GM12873 (cell line): ENCODE measurements around the gene GRHL3.

Source experiments
- TF ChIP-seq, protein P1 (sequence below): IDR thresholded peaks from 2 replicates; pipeline ENCODE4 v1.5.1; 2012; ENCODE audit warnings: low read depth, mild to moderate bottlenecking, moderate library complexity, low read length, control low read depth; ENCODE audit not compliant: insufficient read depth; ENCODE audit errors: missing control alignments

Gene GRHL3

DNA sequence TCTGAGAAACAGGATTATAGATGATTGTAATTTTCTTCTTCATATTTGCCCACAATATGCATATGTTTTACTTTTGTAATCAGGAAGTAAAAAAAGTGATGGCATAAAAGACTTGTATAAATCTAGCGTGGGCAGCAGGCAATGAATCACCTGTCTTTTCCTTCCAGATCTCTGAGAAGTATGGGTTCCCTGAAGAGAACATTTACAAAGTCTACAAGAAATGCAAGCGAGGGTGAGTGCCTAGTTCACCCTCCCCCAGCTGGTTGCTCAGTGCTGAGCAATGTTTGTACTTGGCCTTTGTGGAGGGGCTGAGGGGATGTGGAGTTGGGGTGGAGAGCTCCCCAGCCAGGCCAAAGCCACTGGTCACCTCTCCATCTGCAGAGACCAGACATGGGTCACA lies 30.7 kb downstream of the GRHL3 start:
- TF ChIP-seq, protein P1, sequence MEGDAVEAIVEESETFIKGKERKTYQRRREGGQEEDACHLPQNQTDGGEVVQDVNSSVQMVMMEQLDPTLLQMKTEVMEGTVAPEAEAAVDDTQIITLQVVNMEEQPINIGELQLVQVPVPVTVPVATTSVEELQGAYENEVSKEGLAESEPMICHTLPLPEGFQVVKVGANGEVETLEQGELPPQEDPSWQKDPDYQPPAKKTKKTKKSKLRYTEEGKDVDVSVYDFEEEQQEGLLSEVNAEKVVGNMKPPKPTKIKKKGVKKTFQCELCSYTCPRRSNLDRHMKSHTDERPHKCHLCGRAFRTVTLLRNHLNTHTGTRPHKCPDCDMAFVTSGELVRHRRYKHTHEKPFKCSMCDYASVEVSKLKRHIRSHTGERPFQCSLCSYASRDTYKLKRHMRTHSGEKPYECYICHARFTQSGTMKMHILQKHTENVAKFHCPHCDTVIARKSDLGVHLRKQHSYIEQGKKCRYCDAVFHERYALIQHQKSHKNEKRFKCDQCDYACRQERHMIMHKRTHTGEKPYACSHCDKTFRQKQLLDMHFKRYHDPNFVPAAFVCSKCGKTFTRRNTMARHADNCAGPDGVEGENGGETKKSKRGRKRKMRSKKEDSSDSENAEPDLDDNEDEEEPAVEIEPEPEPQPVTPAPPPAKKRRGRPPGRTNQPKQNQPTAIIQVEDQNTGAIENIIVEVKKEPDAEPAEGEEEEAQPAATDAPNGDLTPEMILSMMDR, result no peak

DNA sequence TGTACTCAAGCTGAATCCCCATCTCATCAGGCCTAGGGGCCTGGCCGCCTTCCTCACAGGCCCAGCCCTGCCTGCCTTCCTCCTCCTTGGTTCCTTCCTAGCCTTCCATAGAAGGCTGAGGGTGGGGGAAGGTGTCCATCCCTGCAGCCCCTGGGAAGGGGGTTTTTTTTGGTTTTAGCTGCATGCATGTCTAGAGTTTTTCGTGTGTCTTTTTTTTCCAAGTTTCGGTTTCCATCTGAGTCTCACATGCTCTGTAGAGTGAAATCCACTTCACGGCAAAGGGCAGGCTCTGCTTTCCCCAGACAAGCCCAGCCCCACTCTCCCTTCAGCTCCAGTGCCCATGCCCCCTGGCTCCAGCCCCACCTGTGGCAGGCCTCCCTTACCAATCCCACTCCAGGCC lies 32.1 kb downstream of the GRHL3 start:
- TF ChIP-seq, protein P1, result no peak

DNA sequence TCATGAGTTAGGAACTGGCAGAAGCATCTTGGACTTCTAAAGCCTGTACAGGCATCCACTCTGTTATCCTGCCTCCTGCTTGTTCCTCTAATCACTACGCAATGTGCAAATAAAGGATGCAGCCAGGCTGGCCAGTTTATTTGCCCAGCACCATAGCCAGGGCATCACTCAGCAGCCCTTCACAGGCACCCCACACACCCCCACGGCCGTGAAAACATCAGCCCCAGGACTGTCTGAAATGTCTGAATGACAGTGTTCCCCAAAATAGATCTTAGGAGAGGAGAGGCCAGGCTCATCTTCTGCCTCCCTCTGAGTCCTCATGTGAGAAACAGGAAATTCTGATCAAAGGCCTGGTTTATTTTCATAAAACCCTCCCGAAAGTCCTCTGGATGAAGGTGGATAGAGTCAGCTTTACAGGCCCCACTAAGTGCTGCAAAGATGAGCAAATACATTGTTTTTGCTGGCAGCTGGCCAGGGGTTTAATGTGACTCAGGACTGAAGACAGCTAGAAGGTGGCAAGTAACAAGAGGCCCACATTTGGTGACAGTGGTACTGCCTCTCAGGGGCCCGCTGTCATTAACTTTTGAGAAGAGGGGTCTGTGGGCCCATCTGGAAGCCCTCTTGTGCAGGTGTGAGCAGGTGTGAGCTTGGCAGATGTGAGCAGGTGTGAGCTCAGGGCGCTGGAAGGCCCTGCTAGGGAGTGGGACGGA lies 32.9 kb downstream of the GRHL3 start:
- TF ChIP-seq, protein P1, result no peak

DNA sequence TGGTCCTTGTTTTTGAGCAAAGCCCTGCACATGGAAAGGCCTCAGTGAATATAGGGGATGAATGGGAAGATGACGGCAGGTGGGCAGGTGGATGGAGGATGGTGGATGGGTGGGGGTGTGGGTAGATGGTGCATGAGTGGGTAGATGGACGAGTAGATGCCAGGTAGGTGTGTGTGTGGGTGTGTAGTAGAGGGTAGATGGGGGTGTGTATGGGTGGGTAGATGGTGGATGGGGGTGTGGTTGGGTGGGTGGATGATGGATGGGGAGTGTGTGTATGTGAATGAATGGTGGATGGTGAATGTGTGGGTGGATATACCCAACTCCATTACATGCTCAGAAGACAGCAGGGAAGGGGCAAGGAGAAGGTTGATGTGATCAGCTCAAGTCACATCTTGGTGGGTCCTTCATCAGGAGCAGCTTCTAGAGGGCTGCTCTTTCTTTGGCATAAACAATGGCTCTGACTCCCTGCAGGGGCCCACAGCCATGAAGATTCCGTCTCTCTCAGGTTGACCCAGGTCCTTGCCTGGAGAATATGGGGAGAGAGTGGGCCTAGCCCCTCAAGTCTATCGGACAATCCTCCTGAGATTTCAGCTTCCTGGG lies 34.2 kb downstream of the GRHL3 start:
- TF ChIP-seq, protein P1, result no peak

DNA sequence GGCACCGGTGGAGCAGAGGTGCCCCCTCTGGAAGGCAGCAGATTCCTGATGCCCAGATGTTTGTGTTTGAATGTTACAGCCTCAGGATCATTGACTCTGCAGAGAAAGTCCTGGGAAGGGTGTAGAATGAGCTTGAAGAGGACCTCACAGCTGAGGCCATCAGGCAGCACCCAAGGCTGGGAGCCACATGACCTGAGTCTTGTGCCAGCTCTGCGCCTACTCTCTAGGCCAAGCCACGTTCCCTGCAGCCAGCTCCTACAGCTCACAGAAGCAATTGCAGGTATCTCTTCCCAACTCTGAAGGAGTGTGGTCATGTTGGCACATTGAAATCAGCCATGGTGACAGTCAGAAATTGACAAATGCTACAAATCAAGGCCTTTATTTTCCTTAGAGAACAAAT lies 36.3 kb downstream of the GRHL3 start:
- TF ChIP-seq, protein P1, result no peak

DNA sequence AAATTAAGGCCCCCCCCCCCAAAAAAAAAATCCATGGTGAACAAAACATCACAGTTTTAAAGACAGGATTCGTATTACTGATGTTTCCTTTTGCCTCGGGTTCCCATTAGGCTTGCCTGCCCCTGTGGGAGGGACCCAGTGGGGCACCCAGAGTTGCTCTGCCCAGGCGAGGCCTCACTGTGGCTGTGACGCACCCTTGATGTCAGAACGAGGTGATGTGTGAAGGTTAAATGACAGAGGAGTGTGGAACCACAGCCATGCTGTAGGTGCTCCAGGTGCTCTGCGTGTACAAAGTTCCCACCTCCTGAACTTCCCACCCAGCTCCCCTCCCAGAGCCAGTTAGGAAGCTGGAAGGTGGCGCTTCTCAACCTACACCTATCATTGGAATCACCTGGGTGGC lies 37.9 kb downstream of the GRHL3 start:
- TF ChIP-seq, protein P1, result no peak

DNA sequence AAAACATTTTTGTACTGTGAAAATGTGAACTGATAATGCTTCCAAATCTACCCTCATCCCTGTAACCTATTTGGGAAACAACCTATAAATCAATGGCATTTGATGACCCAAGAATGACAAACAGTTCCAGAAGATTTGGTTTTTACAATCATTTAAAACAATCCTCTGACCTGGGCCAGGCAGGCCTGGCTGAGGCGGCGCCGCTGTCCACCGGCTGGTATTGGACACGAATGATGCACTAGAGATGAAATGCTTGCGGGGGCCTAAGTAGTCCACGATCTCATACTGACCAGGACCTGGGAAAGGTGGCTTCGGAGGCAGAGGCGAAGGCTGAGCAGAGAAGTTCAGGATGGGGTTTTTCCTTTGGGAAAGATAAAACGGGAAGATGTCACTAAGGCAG lies 41.5 kb downstream of the GRHL3 start:
- TF ChIP-seq, protein P1, result no peak
